Ammon's horn (tissue), 1 donor: Measurements from ENCODE around the gene G3BP2.
"Not testable (repeated sequence)": the region's sequence is repeated elsewhere in the genome, so short reads cannot be mapped to it uniquely, and the experiment has no call there.

Experiments used
- DNase-seq: peaks from one replicate; pipeline ENCODE4 v3.0.0-alpha.2; 2016; ENCODE audit warnings: low spot score

The G3BP2 gene

DNA sequence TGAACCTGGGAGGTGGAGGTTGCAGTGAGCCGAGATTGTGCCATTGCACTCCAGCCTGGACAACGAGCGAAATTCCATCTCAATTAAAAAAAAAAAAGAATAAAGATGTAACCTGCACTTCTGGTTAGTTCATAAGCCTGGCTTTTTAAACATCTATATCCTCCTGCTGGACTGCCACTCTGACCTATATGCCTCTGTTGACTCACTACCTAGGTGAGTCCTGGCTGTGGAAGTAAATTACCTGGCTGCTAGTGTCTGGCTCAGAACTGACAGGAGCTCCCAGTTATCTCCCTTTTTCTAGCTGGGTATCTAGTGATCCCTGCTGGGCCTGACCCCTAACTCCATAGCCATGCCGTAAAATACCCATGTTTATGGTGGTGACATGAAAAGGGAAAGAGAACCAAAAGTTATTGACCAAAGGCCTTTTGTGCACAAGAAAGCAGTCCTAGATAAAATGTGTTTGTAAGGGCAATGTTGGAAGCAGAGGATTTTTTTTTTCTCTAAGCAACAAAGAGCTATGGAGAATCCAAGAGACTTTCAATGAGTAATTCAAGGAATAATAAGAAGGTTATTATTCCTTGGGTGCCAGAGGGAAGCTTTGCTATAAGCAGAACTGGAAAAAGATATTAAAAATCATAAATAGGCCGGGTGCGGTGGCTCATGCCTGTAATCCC is 10.4 kb upstream of the G3BP2 start:
- DNase-seq: no peak

DNA sequence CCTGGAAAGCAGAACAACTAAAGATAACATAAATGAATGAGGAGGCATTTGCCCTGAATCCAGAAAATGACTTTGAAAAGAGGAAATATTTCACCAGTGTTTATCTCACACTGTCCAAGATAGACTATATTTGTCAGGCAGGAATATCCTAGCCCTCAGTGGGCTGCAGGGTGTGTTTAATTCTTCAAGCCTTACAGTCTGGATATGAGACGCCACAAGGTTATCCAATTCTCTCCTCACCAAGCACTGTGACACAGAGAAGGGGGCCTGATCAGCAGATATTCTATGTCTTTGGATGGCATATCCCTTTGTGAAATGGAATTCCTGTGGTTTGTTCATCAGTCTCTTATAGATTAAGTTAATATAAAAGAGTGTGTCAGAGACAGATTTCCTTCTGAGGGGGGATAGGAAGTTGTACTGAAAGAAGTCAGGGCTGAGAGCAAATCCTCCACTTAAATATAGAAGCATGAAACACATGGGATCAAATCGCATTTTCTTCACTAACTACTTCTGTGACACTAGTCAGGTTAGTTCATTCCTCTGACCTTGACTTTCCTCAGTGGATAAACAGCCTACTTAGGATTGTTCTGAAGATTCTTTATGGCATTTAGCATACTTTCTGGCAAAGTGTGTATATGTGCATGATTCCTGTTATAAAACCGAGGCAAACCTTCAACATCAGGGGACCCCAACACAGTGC is 6.8 kb upstream of the G3BP2 start:
- DNase-seq: no peak

DNA sequence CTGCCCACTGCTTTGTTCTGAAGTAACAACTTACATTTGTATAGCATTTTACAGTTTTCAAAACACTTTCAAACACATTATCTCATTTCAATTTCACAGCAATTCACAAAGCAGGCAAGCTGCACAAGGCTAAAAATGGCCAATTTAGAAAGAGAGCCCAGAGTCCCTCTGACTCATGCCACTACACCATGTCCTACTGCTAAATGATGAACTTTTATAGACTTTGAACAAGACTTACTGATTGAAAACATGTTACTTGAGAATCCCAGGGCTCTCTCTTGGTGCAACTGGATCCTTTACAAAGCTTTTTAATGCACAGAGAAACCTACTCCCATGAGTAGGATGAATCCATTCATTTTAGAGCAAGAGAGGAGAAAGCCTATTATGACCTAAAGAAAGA is 5.8 kb upstream of the G3BP2 start:
- no peak for DNase-seq

- no peak for DNase-seq
Measured at GRCh38 chr4:75678473-75678872, 5.3 kb upstream of the G3BP2 start.

GRCh38 chr4:75675004-75675531 is 1.9 kb upstream of the G3BP2 start:
- no peak for DNase-seq

- no peak for DNase-seq
Measured at GRCh38 chr4:75673959-75674328, 733 bp upstream of the G3BP2 start.

DNA sequence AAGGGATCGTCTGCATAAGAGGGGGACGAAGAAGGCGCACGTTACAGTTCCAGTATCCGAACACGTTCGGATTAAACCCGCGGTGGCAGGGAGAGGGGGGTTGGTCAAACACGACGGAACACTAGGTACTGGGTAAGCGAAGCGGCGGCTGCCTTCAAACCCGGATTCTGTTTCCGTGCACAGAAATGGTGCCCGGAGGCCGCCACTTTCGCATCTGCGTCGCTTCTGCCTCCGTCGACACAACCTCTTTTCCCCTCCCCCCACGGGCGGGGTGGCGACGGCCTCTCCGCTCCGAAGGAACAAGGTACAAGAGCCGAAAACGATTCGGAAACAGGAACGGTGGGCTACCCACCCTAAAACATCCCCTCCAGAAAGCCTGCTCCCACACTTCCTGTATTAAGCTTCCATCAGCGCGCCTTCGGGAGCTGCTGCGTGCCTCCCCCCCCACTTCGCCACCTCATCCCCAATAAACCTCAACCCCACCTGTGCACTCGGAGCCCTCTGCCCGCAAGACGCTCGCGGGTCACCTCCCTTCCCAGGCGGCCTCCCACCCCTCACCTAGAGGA is 667 bp downstream of the G3BP2 start:
- peak; percentile 62 for DNase-seq

- DNase-seq: no peak
Measured at GRCh38 chr4:75671802-75672421, 1.3 kb downstream of the G3BP2 start.

DNA sequence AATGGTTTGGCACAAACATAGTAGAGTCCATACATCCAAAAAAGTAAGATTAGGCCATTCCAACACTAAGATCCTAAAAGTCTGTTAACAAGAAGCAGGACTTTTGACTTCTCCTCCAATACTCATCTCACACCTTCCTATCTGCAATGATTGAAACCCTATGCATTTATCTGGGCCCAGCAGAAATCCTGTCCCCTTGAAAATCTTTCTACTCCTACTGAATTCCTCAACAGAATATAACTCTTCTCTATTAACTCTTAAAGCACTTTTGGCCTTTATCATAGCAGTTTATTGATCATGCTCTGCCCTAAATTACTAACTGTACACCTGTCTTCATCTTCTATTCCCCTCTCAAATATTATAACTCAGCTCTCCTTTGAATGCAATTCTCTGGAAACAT is 4.6 kb downstream of the G3BP2 start:
- DNase-seq: no peak

DNA sequence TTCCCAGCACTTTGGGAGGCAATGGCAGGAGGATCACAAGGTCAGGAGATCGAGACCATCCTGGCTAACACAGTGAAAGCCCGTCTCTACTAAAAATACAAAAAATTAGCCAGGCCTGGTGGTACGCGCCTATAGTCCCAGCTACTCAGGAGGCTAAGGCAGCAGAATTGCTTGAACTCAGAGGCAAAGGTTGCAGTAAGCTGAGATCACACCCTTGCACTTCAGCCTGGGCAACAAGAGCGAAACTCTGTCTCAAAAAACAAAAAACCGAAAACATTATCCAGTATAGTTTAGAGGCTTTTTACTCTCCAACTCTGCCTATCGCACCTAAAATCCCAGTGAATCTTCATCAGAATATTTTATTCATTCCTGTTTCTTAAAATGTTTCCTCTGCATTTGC is 5.6 kb downstream of the G3BP2 start:
- not testable (repeated sequence) for DNase-seq

DNA sequence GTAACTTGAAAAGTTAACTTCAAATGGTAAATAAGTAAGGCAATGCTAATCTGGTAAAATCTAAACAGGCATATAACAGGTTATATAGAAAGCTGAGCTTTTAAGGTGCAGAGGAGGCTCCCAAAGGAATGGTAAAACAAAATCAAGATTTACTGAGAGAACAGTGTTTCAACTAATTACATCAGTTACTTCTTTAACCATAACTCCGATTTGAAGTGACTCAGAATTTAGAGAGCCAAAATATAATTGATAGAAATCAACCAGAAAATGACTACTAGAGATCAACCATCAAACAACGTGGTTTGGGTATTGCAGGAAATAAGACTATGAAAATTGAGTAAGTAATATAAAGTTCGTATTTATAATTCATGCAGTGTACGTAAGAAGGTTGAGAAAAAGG is 6.9 kb downstream of the G3BP2 start:
- no peak for DNase-seq

- DNase-seq: not testable (repeated sequence)
Measured at GRCh38 chr4:75664604-75665003, 8.6 kb downstream of the G3BP2 start.

GRCh38 chr4:75662626-75663025 is 10.6 kb downstream of the G3BP2 start:
- no peak for DNase-seq

DNA sequence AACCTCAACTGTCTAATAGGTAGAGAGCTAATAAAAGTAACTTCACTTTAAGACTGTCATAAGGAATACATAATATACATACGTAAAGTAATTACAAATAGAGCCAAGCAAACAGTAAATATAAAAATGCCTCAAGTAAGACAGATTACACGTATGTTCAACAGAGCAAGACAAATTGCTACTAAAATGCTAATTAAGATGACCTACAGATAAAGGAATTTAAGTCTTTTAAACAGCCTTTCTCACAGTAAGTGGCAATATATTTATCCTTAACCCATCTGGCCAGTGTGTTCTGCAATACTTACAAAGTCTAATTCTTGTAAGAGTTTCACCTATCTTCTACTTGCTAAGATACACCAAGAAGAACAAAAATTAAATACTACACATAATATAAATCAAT is 12.7 kb downstream of the G3BP2 start:
- DNase-seq: no peak

DNA sequence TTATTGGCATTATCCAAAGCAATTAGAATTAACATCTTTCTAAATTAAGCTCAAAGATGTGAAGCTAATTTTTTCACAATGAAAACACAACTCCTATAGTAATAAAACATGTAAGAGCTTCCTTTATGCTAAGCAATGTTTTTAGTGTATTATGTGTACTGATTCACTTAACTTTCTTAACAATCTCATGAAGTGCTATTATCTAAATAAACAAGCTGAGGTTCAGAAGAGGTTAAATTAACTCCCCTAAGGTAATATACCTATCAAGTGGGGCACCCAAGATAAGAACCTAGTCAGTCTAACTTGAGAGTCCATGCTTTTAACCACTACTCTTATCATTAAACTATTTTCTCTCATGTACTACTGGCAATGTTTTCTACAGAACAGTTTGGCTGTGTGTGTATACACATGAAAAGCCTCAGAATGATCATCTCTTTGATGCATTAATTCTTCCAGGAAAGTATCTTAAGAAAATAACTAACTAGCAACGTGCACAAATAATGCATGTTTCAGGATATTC is 13.6 kb downstream of the G3BP2 start:
- DNase-seq: no peak

DNA sequence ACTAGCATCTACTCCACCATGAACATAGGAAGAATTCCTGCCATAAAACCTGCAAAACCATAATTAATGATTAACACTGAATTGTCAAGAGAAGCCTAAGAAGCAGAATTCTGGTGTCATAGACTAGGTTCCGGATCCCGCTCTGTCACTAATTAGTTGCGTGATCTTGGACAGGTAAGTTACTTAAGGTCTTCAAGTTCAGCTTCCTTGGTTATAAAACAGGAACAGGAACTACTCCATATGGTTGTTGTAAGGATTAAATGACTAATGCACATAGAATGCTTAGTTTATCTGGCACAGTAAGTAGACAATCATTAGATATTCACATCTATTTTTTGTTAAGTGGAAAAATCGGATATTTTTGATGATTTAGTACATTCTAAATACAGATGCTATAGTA is 14.3 kb downstream of the G3BP2 start:
- no peak for DNase-seq

DNA sequence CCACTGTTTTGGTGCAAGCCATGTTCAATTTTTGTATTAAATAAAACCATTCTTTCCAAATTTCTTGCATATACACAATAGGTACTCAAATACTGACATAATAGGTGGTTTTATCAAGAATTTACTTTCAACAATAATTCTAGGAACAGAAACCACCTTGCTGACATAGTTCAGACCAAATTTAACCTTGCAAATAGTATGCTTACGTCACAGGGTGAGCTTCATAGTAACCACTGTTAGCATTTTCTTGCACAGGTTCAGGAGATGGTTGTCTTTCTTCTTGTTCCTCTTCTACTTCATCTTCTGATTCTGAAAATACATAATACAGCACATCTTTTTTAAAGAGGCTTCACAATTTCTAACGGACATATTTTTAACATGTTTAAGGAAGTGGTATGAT is 17.6 kb downstream of the G3BP2 start:
- no peak for DNase-seq

DNA sequence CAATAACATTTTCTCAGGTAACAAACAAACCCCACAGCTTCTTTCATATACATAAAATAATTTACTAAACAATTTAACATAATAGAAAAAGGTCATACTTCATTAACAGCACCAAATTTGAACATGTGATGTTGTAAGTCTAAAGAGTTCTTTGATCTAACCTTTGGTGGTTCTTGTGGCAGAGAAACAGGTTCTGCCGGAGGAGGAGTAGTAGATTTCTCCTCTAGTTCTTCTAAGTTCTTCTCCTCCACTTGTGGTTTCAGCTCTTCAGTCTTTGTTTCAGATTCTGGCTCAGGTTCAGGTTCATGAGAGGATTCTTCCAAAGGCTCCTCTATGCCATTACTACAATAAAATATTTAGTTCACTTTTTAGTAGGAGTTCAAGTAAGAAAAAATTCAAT is 18.3 kb downstream of the G3BP2 start:
- DNase-seq: no peak

- DNase-seq: peak; percentile 15
Measured at GRCh38 chr4:75653845-75654503, 19.2 kb downstream of the G3BP2 start.

DNA sequence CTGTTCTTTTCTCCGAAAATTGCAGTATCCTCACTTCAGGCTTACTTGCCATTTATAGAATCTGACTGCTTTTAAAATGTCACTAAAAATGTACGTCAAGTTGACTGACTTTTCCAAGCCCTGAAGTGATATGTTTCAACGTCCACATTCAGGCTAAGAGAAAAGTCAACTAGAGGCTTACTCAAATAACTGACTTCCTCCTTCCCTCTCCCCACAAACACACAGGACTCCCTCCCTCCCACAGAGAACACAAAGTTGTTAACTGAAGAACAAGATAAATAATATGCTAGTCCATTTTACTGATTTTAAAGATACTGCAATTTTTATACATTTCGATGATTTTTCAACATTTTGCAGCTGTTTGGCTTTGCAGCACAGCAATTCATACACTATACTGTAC is 29.1 kb downstream of the G3BP2 start:
- DNase-seq: no peak

DNA sequence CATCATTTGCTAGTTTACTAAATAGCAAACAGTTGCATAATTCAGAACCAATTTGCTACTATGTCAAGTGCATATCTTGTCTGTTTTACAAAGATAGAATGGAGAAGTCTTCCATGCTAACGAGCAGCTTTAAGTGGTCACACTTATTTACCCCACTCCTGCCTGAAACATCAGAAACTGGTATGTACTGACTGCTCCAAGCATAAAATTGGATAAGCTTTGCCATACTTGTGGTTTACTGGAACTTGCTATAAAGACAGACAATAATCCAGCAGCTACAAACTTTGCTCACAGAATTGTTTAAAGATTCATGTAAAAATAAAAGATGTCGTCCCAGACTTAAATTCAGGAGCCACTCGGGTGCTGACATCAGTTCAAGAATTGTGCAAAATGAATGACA is 29.6 kb downstream of the G3BP2 start:
- DNase-seq: no peak

DNA sequence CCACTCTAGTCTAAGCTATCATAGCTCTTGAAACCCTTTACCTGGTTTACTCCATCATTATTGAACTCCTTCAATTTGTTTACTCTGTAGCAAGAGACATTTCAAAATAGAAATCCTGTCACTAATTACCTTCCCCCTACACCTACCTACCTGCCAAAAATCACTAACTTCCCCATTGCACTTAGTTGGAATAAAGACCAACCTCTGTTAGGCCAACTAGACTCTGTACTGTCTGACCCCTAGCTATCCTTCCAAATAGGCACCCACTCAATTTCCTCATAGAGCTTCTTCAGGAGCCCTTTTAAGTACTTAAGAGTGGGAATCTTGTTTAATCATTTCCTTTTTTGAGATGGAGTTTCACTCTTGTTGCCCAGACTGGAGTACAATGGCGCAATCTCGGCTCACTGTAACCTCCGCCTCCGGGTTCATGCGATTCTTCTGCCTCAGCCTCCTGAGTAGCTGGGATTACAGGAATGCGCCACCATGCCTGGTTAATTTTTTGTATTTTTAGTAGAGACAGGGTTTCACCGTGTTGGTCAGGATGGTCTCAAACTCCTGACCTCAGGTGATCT is 34.0 kb downstream of the G3BP2 start:
- no peak for DNase-seq
